Gastroesophageal sphincter (tissue), 4 donors: ENCODE results near the gene ZNF687. TPM values are rescaled to one million over a fixed set of nuclear protein-coding genes. Genes with fewer than 3 reads are reported as not detected.

ENCODE experiments used
- ATAC-seq: fragments of 150-250 bp; one replicate; pipeline ENCODE4 v1.9.1; 2016; ENCODE audit warnings: mild to moderate bottlenecking, moderate library complexity
- H3K27ac ChIP-seq, 4 donors: fragments of 200-600 bp; sonication (generic) in 3 of 4; 1 replicate in 3 of 4; 2 replicates in 1 of 4; pipeline ENCODE4 v1.5.1; 2016 to 2019
- H3K27me3 ChIP-seq: fragments of 200-600 bp; sonication (generic); one replicate; pipeline ENCODE4 v1.5.1; 2019
- H3K36me3 ChIP-seq, 2 donors: fragments of 200-600 bp; sonication (generic); one replicate each; pipeline ENCODE4 v1.5.1; 2019; ENCODE audit warnings: control low read depth in 1 of 2
- H3K4me1 ChIP-seq, 3 donors: fragments of 200-600 bp; sonication (generic); 1 replicate in 2 of 3; 2 replicates in 1 of 3; pipeline ENCODE4 v1.5.1; 2016 to 2019; ENCODE audit warnings: control low read depth in 2 of 3
- H3K4me3 ChIP-seq, 2 donors: fragments of 200-600 bp; sonication (generic); one replicate each; pipeline ENCODE4 v1.5.1; 2019; ENCODE audit warnings: mild to moderate bottlenecking in 1 of 2, moderate library complexity in 1 of 2
- H3K9me3 ChIP-seq, 3 donors: fragments of 200-600 bp; sonication (generic); one replicate each; pipeline ENCODE4 v1.5.1; 2017 to 2019; ENCODE audit warnings: control low read depth in 2 of 3
- EP300 ChIP-seq: sonication (generic); formaldehyde crosslinking; IDR thresholded peaks from one replicate; pipeline ENCODE4 v1.6.1; 2017; ENCODE audit warnings: antibody characterized with exemption, mild to moderate bottlenecking
- POLR2A ChIP-seq, 2 donors: fragments of 450-650 bp; IDR thresholded peaks; one replicate each; pipeline ENCODE4 v1.6.1; 2017; ENCODE audit warnings: antibody characterized with exemption in 2 of 2, mild to moderate bottlenecking in 2 of 2, moderate library complexity in 1 of 2
- POLR2AphosphoS5 ChIP-seq: sonication (generic); formaldehyde crosslinking; IDR thresholded peaks from one replicate; pipeline ENCODE4 v1.6.1; 2017; ENCODE audit warnings: antibody characterized with exemption
- WGBS, 2 donors: methylation state at CpG; one replicate each; pipeline ENCODE4 v1.1.5; 2018; ENCODE audit warnings: low coverage in 1 of 2; 5-methylcytosine and 5-hydroxymethylcytosine counted together
- total RNA-seq, 4 donors: library from RNA; depleted of rRNA; stranded (reverse); fragments of >200 nt; gene quantifications; one replicate each; pipeline ENCODE4 v1.1.0, GENCODE V29; 2016
- TF ChIP-seq, protein P1 (sequence below), 4 experiments: fragments of 200-600 bp in 2 of 4; fragments of 450-650 bp in 2 of 4; sonication (generic) in 1 of 4; IDR thresholded peaks; one replicate each; pipeline ENCODE4 v1.5.1; 2017 to 2019; ENCODE audit warnings: antibody characterized with exemption in 4 of 4, mild to moderate bottlenecking in 2 of 4, moderate library complexity in 2 of 4

The ZNF687 gene
- total RNA-seq, 4 donors from 2014 or later: 18.4 to 27.6 (median 24.4) TPM

DNA sequence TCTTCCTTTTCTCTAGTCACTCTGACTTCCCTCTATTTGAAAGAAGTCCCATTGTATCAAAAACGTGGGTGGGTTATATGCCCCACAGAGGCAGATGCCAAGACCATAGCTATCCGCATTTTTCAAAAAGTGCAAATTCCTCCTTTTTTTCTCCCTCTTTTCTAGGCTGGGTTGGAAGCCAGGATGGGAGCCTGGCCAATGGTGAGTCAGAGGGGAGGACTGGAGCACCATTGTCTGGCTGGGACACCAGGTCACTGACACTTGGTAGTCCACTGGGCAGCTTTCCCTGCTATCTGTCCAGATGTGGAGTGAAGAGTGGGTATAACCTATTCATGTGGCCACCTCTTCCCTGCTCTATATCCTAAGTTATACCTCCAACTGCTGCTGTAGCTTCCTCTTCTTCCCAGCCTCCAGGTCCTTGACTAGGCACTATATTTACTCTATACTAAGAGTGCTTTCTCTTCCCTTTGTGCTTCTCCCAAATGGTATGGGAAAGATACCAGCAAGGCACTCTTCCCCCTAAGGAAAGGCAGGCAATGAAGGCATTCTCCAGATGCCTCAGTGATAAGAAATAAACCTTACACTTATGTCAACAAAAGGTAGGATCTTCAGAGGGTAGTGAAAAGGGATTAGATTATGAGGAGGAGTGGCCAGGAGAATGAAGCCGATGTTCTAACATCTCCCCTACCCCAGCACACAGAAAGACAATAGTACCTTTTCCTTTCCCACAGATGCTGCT is 32.2 kb downstream of the ZNF687 start:
- TF ChIP-seq POLR2AphosphoS5 (peak; percentile 77), EP300 (no peak)
- WGBS, 2 donors: 26 to 29% methylated on average over 3 of the region's 3 CpGs
- peak; percentile 72 for ATAC-seq
- Histone ChIP-seq H3K27me3 (no peaks in the 10 kb centered on the region), H3K36me3 (peaks cover 0 to 96% of the 10 kb centered on the region in 2 donors), H3K4me3 (no peak overlapping the region), H3K4me1 (peaks cover 25 to 79% (median 38%) of the 10 kb centered on the region in 3 donors), H3K9me3 (no peaks in the 10 kb centered on the region), H3K27ac (peak overlapping the region in 3 of 4 donors; percentile 79 to 84 (median 82))

DNA sequence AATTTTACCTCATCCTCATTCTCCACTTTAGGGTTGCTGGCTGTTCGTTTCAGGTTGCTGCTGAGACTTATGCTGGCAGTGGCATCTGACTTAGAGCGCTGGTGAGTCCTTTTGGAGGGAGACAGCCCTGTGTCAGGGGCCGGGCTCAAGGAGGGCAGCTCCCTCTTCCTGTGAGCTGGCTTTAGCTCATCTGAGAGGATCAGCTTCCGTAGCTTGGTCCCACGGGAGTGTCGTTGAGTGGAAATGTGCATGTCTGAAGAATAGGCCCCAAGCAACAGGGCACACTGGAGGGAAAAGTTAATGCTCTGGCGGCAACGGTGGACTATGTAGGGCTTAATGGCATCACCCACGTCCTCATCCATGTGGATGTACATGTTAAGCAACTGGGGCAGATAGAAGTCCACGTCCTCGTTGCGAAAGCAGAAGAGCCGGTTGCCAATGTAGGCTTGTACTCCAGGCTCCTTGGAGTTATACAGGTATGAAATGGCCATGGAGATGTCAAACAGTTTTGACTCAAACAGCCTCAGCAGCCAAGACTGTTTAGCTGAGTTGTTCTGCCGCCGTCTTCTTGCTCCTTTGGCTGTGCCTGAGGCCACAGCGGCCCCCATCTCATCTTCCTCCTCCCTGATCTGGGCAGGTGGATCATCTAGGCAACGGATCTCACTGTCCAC is 33.6 kb downstream of the ZNF687 start:
- 72% methylated on average over 7 of the region's 17 CpGs; no CpG with 5 or more reads in 1 of the 2 donors for WGBS, 2 donors
- Histone ChIP-seq H3K4me3 (no peak overlapping the region), H3K4me1 (peaks cover 21 to 79% (median 26%) of the 10 kb centered on the region in 3 donors), H3K27me3 (no peaks in the 10 kb centered on the region), H3K9me3 (no peaks in the 10 kb centered on the region), H3K36me3 (peaks cover 0 to 94% of the 10 kb centered on the region in 2 donors), H3K27ac (peak overlapping the region in 1 of 4 donors; percentile 40)
- ATAC-seq: no peak
- TF ChIP-seq POLR2AphosphoS5 (no peak), EP300 (no peak), POLR2A (IDR thresholded peaks at IDR 0.05) (no peak)
- TF ChIP-seq, protein P1, sequence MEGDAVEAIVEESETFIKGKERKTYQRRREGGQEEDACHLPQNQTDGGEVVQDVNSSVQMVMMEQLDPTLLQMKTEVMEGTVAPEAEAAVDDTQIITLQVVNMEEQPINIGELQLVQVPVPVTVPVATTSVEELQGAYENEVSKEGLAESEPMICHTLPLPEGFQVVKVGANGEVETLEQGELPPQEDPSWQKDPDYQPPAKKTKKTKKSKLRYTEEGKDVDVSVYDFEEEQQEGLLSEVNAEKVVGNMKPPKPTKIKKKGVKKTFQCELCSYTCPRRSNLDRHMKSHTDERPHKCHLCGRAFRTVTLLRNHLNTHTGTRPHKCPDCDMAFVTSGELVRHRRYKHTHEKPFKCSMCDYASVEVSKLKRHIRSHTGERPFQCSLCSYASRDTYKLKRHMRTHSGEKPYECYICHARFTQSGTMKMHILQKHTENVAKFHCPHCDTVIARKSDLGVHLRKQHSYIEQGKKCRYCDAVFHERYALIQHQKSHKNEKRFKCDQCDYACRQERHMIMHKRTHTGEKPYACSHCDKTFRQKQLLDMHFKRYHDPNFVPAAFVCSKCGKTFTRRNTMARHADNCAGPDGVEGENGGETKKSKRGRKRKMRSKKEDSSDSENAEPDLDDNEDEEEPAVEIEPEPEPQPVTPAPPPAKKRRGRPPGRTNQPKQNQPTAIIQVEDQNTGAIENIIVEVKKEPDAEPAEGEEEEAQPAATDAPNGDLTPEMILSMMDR (IDR thresholded peaks at IDR 0.05): no peak

DNA sequence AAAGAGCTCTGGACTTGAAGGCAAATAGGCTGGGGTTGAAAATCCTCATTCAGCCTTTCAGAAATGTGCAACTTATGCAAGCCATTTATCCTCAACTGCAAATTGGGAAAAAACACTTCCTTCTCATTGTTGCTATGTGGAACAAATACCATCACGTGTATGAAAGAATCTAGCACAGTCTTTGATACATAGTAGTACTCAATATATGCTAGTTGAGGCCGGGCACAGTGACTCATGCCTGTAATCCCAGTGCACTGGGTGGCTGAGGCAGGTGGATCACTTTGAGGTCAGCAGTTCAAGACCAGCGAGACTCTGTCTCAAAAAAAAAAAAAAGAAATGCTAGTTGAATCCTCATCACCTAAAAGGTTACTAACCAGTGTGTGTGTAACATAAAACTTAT is 36.9 kb downstream of the ZNF687 start:
- WGBS, 2 donors: 39 to 62% methylated on average over 2 to 3 of the region's 3 CpGs
- Histone ChIP-seq H3K27ac (peak overlapping the region in 1 of 4 donors; percentile 15), H3K9me3 (no peaks in the 10 kb centered on the region), H3K36me3 (peaks cover 0 to 95% of the 10 kb centered on the region in 2 donors), H3K27me3 (no peaks in the 10 kb centered on the region), H3K4me1 (peaks cover 9 to 76% (median 9%) of the 10 kb centered on the region in 3 donors), H3K4me3 (no peak overlapping the region)
- no peak for ATAC-seq
- TF ChIP-seq POLR2A (IDR thresholded peaks at IDR 0.05) (no peak), EP300 (no peak), POLR2AphosphoS5 (no peak)
- TF ChIP-seq, protein P1 (IDR thresholded peaks at IDR 0.05): no peak

DNA sequence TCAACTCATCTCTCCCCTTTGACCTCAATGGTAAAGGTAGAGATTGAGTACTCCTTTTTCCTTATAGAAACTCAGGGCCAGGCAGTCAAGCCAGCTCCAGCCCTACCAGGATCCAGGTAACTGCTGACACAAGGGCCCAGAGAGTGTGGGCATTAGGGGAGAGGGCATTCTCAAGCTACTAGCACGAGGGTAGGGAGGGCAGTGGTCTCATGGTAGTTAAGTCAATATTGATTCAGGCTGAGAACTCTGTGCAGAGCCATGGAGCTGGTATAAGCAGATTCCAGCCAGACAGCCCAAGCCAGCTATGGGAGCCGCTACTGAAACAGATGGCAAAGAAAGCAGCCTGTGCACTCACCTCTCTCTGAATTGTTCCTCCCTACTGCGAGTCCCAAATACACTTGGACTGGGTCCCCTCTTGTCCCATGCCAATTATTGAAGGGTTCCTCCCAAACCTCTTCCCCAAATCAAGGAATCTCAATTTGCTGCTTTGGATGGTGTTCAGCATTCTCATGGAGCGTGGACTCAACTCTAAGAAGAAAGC is 42.4 kb downstream of the ZNF687 start:
- ATAC-seq: no peak
- Histone ChIP-seq H3K4me1 (peaks cover 0 to 82% (median 26%) of the 10 kb centered on the region in 3 donors), H3K27ac (no peak overlapping the region), H3K36me3 (peaks cover 0 to 60% of the 10 kb centered on the region in 2 donors), H3K27me3 (no peaks in the 10 kb centered on the region), H3K9me3 (no peaks in the 10 kb centered on the region), H3K4me3 (no peak overlapping the region)
- TF ChIP-seq EP300 (no peak), POLR2AphosphoS5 (no peak), POLR2A (IDR thresholded peaks at IDR 0.05) (no peak)
- TF ChIP-seq, protein P1 (IDR thresholded peaks at IDR 0.05): no peak
- 82 to 93% methylated on average over 2 to 3 of the region's 4 CpGs for WGBS, 2 donors

DNA sequence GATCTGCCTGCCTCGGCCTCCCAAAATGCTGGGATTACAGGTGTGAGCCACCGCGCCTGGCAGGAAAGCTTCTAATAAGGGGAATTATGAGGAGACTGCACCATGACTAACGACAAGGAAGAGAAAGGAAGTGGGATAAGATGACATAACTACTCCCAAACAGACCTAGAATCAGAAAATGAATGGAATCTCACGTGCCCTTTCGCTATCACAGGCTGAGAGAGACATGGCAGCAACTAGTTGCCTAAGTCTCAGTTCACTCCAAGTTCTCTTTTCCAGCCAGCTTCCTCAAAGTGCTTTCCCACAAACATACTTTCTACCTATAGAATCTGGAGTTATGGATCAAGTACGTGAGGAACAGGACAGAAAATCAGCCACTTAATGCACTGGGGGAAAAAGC is 43.1 kb downstream of the ZNF687 start:
- no peak for ATAC-seq
- TF ChIP-seq EP300 (no peak), POLR2AphosphoS5 (no peak), POLR2A (IDR thresholded peaks at IDR 0.05) (no peak)
- TF ChIP-seq, protein P1 (IDR thresholded peaks at IDR 0.05): no peak
- no peak overlapping the region for H3K4me3 ChIP-seq
- 67% methylated on average over 5 of the region's 7 CpGs for WGBS, 2 donors
- no peaks in the 10 kb centered on the region for H3K9me3 ChIP-seq
- H3K4me1 ChIP-seq: peaks cover 0 to 74% (median 26%) of the 10 kb centered on the region in 3 donors
- H3K27me3 ChIP-seq: no peaks in the 10 kb centered on the region
- peak overlapping the region in 2 of 4 donors; percentile 24 to 93 for H3K27ac ChIP-seq
- H3K36me3 ChIP-seq: peaks cover 0 to 53% of the 10 kb centered on the region in 2 donors
